Testis (tissue), 3 donors: ENCODE results near the gene PLIN1. TPM values are rescaled to one million over a fixed set of nuclear protein-coding genes. Genes with fewer than 3 reads are reported as not detected.

Experiments used
- polyA plus RNA-seq: library from polyadenylated mRNA; stranded (reverse); fragments of 350-450 nt; fragmentation: Illumina TruSeq; extraction: RNeasy Lipid Tissue Mini Kit (QIAGEN cat#74804); gene quantifications from one replicate; pipeline ENCODE4 v1.2.3, GENCODE V29; 2014; ENCODE audit warnings: low read depth, low replicate concordance; ENCODE audit not compliant: insufficient read depth
- small RNA-seq, 2 donors: library from RNA; depleted of rRNA; stranded (forward); fragments of <200 nt; gene quantifications; one replicate each; pipeline ENCODE3, GENCODE V24; 2016
- total RNA-seq, 2 donors: library from RNA; depleted of rRNA; stranded (reverse); fragments of >200 nt; gene quantifications; one replicate each; pipeline ENCODE4 v1.2.3, GENCODE V29; 2016

Gene PLIN1
- total and polyA plus RNA-seq, 3 donors from 2014 or later, result 9.1 to 18.5 (median 13.5) TPM

Small RNA genes within 50 kb of the gene (small RNA-seq; reads per million reads assigned to genes)
- 0 reads per million in 2 donors for gene RNU6-132P

Other genes starting within 250 kb of the PLIN1 start
- gene RHCG, start 182.8 kb downstream of the PLIN1 start, total RNA-seq, result 1 to 10 TPM in 1 of 2 donors, under 1 TPM in 1; 0.62 to 1.4 TPM
- gene RHCG, start 182.8 kb downstream of the PLIN1 start, polyA plus RNA-seq, result 2.0 TPM
- gene TICRR, start 103.9 kb downstream of the PLIN1 start, total RNA-seq, result 1 to 10 TPM; 7.7 to 8.4 TPM
- gene TICRR, start 103.9 kb downstream of the PLIN1 start, polyA plus RNA-seq, result 3.0 TPM
- 1 to 10 TPM; 5.6 to 7.6 TPM for gene KIF7, start 23.9 kb downstream of the PLIN1 start, total RNA-seq
- gene KIF7, start 23.9 kb downstream of the PLIN1 start, polyA plus RNA-seq, result 2.6 TPM
- 10 to 100 TPM; 12.3 to 15.0 TPM for gene PEX11A, start 11.4 kb upstream of the PLIN1 start, total RNA-seq
- gene PEX11A, start 11.4 kb upstream of the PLIN1 start, polyA plus RNA-seq, result 31.8 TPM
- 10 to 100 TPM in 1 of 2 donors, 1 to 10 TPM in 1; 8.1 to 12.3 TPM for gene WDR93, start 11.4 kb upstream of the PLIN1 start, total RNA-seq
- gene WDR93, start 11.4 kb upstream of the PLIN1 start, polyA plus RNA-seq, result 31.9 TPM
- 1 to 10 TPM; 2.5 to 6.0 TPM for gene MESP1, start 71.9 kb upstream of the PLIN1 start, total RNA-seq
- 5.7 TPM for gene MESP1, start 71.9 kb upstream of the PLIN1 start, polyA plus RNA-seq
- 1 to 10 TPM; 2.2 to 2.9 TPM for gene MESP2, start 97.0 kb upstream of the PLIN1 start, total RNA-seq
- 1.3 TPM for gene MESP2, start 97.0 kb upstream of the PLIN1 start, polyA plus RNA-seq
- gene ANPEP, start 135.5 kb upstream of the PLIN1 start, total RNA-seq, result 10 to 100 TPM in 1 of 2 donors, 1 to 10 TPM in 1; 5.0 to 11.1 TPM
- 12.9 TPM for gene ANPEP, start 135.5 kb upstream of the PLIN1 start, polyA plus RNA-seq
- 10 to 100 TPM; 45.8 to 53.0 TPM for gene AP3S2, start 214.6 kb upstream of the PLIN1 start, total RNA-seq
- 31.9 TPM for gene AP3S2, start 214.6 kb upstream of the PLIN1 start, polyA plus RNA-seq
- gene ARPIN, start 233.6 kb upstream of the PLIN1 start, total RNA-seq, result 10 to 100 TPM in 1 of 2 donors, 1 to 10 TPM in 1; 6.6 to 14.3 TPM
- gene ARPIN, start 233.6 kb upstream of the PLIN1 start, polyA plus RNA-seq, result 15.9 TPM